HG03575 (cell line): ENCODE results near the gene SLC22A12.

Source experiments
- ATAC-seq: cut with Tn5 transposase; IDR thresholded peaks from one replicate; pipeline ENCODE4 v1.9.1; 2021; ENCODE audit not compliant: unreplicated experiment, insufficient number of reproducible peaks, low FRiP score; ENCODE audit errors: extremely low read depth

Gene SLC22A12

GRCh38 chr11:64638018-64638665 lies 47.1 kb downstream of the SLC22A12 start:
- no peak for ATAC-seq

GRCh38 chr11:64638829-64639228 lies 47.8 kb downstream of the SLC22A12 start:
- ATAC-seq: no peak

- ATAC-seq: no peak
Observed at GRCh38 chr11:64639885-64640284, 48.9 kb downstream of the SLC22A12 start.

GRCh38 chr11:64641596-64642417 lies 50.8 kb downstream of the SLC22A12 start:
- no peak for ATAC-seq

GRCh38 chr11:64642418-64642735 lies 51.4 kb downstream of the SLC22A12 start:
- no peak for ATAC-seq

- no peak for ATAC-seq
Observed at GRCh38 chr11:64642871-64643255, 51.8 kb downstream of the SLC22A12 start.

- ATAC-seq: no peak
Observed at GRCh38 chr11:64643256-64643881, 52.3 kb downstream of the SLC22A12 start.

- no peak for ATAC-seq
Observed at GRCh38 chr11:64643920-64644646, 53.1 kb downstream of the SLC22A12 start.

- ATAC-seq: no peak
Observed at GRCh38 chr11:64644647-64645275, 53.7 kb downstream of the SLC22A12 start.

- no peak for ATAC-seq
Observed at GRCh38 chr11:64647019-64647779, 56.2 kb downstream of the SLC22A12 start.

GRCh38 chr11:64648551-64648950 lies 57.5 kb downstream of the SLC22A12 start:
- no peak for ATAC-seq

- ATAC-seq: no peak
Observed at GRCh38 chr11:64649291-64649697, 58.3 kb downstream of the SLC22A12 start.

GRCh38 chr11:64650923-64651523 lies 60.0 kb downstream of the SLC22A12 start:
- ATAC-seq: no peak
